GM13977 (cell line): ENCODE measurements around the gene KLHL29.

ENCODE experiments used
- DNase-seq: peaks from one replicate; pipeline ENCODE4 v3.0.0; 2012; ENCODE audit warnings: low spot score
- in situ Hi-C: fragments of 300-500 bp; cut with MboI; formaldehyde crosslinking; loops from one replicate; pipeline ENCODE4 v1.12.0; 2022; ENCODE audit warnings: low sequenced_read_pairs, low pct_unique_long_range_greater_than_20kb, mixed read lengths, inconsistent platforms; ENCODE audit not compliant: unreplicated experiment
- TF ChIP-seq, protein P1 (sequence below): IDR thresholded peaks from 2 replicates; pipeline ENCODE4 v1.5.1; 2012; ENCODE audit warnings: mild to moderate bottlenecking, control low read depth; ENCODE audit not compliant: insufficient read depth; ENCODE audit errors: extremely low read depth, missing control alignments

The KLHL29 gene

DNA sequence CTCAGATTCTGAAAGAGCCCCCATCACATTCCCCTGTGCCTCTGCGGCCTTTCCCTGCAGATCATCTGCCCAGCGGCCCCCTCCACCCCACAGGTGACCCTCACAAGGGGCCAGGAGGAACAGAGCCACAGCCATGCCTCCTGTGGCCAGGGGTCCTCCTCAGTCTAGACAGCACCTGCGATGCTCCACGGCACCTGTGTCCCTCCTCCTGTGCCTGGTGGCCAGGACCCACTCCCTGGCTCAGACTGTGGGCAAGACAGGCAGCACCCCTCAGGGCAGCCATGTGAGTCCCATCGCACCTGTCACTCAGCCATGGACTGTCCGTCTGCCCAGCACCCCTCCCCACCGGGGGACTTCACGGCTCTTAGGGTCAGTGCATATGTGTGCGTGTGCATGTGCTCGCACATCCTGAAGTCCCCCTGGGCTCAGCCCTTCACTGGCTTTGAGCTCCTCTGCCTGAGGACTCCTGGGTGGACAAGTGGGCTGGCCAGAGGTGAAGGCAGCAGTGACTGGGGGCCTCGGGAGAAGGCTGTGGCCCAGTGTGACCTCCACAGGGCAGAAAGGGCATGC, 304.2 kb downstream of the KLHL29 start:
- no peak for DNase-seq
- in situ Hi-C loops: no loop called here
- TF ChIP-seq, protein P1, sequence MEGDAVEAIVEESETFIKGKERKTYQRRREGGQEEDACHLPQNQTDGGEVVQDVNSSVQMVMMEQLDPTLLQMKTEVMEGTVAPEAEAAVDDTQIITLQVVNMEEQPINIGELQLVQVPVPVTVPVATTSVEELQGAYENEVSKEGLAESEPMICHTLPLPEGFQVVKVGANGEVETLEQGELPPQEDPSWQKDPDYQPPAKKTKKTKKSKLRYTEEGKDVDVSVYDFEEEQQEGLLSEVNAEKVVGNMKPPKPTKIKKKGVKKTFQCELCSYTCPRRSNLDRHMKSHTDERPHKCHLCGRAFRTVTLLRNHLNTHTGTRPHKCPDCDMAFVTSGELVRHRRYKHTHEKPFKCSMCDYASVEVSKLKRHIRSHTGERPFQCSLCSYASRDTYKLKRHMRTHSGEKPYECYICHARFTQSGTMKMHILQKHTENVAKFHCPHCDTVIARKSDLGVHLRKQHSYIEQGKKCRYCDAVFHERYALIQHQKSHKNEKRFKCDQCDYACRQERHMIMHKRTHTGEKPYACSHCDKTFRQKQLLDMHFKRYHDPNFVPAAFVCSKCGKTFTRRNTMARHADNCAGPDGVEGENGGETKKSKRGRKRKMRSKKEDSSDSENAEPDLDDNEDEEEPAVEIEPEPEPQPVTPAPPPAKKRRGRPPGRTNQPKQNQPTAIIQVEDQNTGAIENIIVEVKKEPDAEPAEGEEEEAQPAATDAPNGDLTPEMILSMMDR: no peak

DNA sequence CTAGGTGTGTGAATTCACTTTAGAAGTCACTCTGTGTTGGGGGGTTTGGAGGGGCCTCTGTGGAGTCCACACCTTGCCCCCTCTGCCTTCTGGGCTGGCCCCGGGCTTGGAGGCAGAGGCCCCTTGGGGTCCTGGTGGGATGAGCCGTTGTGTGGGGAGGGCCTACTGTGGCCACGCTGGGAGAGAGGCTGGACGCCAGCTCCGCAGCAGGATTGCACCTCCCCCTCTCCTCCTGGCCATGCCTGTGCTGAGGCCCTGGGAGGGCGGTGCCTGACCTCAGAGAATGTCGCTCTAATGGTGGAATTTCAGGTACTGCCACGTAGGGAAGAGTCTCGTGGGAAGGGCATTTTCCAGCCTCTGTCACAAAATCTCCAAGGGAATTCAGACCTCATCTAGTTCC, 304.9 kb downstream of the KLHL29 start:
- DNase-seq: no peak
- in situ Hi-C loops: no loop called here
- TF ChIP-seq, protein P1: no peak

DNA sequence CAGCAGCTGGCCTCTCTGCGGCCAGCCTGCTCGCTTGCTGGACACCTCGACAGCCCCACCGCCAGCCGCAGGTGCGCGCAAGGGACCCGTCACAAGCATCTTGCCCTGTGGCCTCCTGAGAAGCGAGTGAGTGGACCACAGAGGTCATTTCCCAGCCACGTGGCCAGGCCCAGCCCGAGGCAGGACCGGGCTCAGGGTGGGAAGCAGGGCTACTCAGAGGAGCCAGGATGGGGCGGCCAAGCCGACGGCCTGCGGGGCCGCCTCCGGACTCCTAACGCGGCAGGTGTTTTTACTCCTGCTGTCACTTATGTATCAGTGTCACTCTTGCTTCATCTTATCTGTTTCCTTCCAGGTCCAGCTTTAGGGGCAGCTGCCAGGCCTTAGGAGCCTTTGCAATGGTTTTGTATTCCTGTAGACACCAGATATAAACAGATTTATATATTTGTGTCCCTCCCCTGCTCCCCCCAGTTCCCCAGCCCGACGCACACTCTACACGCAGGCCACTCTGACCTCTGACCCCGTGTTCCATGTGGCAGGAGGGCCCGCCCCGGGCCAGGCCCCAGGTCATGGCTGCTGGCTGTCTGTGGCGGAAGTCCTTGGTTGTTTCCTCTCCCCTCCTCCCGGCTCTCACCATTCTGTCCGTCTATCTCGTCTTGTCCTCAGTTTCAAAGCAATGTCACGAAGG, 305.6 kb downstream of the KLHL29 start:
- in situ Hi-C loops: no loop called here
- TF ChIP-seq, protein P1: no peak
- no peak for DNase-seq

DNA sequence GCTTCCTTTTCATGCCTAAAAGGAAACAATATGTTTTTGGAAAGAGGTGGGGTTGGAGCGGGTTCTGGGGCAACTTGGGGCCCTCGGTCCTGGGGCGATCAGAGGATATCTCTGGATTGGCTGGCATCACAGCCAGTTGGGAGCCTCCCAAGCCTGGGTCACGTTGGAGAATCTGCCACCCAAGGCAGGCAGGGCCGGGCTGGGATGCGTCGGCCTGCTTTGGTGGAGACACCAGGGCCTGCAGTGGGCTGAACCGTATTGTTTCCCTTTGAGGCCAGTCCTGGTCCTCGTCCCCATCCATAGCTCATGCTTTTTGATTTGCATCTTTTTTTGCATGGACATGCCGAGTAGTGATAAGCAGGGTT, 306.1 kb downstream of the KLHL29 start:
- TF ChIP-seq, protein P1: no peak

DNA sequence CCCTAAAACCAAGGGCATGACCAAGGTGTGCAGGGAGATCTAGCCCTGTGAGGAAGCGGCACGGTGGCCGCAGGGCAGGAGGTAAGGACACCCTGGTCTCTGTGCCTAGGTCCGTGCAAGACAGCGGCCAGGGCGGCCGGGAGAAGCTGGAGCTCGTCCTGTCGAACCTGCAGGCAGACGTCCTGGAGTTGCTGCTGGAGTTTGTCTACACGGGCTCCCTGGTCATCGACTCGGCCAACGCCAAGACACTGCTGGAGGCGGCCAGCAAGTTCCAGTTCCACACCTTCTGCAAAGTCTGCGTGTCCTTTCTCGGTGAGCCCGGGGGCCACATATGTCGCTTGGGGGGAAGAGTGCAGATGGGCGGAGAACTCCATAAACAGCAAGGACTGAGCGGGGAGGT, 306.6 kb downstream of the KLHL29 start:
- DNase-seq: no peak
- TF ChIP-seq, protein P1: no peak
- in situ Hi-C loops: no loop called here

More for the DNA sequence above, 306.1 kb downstream of the KLHL29 start:
- no peak for DNase-seq
- in situ Hi-C loops: no loop called here

DNA sequence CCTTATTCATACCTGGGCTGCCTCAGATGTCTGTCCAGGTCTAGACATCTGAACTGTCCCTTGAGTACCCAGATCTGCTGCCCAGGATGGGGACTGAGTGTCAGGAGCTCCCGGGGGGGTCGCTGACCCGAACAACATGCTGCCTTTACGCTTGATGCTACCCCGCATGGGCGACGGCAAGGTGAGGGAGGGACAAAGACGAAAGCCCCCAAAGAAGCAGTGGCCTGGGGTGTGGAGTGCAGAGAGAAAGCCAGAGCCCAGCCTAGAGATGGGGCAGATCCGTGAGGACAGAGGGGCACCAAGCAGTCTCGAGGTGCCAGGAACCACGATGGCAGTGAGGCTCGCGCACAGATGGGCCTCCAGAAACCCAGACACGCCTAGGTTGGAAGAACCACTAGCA, 307.3 kb downstream of the KLHL29 start:
- in situ Hi-C loops: no loop called here
- DNase-seq: no peak

More for the DNA sequence above, 307.3 kb downstream of the KLHL29 start:
- TF ChIP-seq, protein P1: no peak
